NOMO-1 (cell line): ENCODE data around the gene KLRD1.
"Not testable (repeated sequence)": the region's sequence is repeated elsewhere in the genome, so short reads cannot be mapped to it uniquely, and the experiment has no call there.

ENCODE experiments used
- DNase-seq, 2 experiments: peaks; one replicate each; lab custom pipeline; 2025; ENCODE audit not compliant: unreplicated experiment in 2 of 2; lab: John Stamatoyannopoulos, UW

KLRD1 gene

GRCh38 chr12:10368206-10369171, 60.8 kb downstream of the KLRD1 start:
- DNase-seq: no peak

GRCh38 chr12:10369557-10370415, 62.1 kb downstream of the KLRD1 start:
- no peak for DNase-seq

GRCh38 chr12:10371893-10372535, 64.3 kb downstream of the KLRD1 start:
- DNase-seq: not testable (repeated sequence)

GRCh38 chr12:10372559-10372958, 64.9 kb downstream of the KLRD1 start:
- peak; percentile 18 to 33 for DNase-seq

GRCh38 chr12:10374624-10375018, 67.0 kb downstream of the KLRD1 start:
- no peak for DNase-seq

GRCh38 chr12:10378737-10379136, 71.1 kb downstream of the KLRD1 start:
- DNase-seq: not testable (repeated sequence)
